HepG2 (cell line): ENCODE measurements around the gene RGL3. TPM values are rescaled to one million over a fixed set of nuclear protein-coding genes. Genes with fewer than 3 reads are reported as not detected.

Experiments
- ATAC-seq: fragments of 200-7000 bp; cut with Tn5 transposase; 3 replicates; pipeline ENCODE4 v1.9.1; 2020; ENCODE audit warnings: mild to moderate bottlenecking, moderate library complexity
- BruUV-seq: library from RNA; stranded (reverse); fragments of 400-500 nt; replicated peaks from 2 replicates; lab custom pipeline; 2021; lab: Mats Ljungman, UMichigan
- CTCF ChIA-PET: fragments of 300-600 bp; formaldehyde crosslinking; extraction: SDS; loops from one replicate; lab custom pipeline; 2021; ENCODE audit warnings: low total read pairs, inconsistent platforms, low intra/inter-chr PET ratio; lab: Yijun Ruan, JAX
- POLR2A ChIA-PET: fragments of 350-600 bp; sonication (Branson Sonifier 250); formaldehyde crosslinking; loops from one replicate; lab custom pipeline; 2020; ENCODE audit warnings: antibody characterized with exemption, inconsistent platforms; lab: Yijun Ruan, JAX
- DNase-seq: peaks from one replicate; pipeline ENCODE4 v3.0.0-alpha.2; 2015; ENCODE audit warnings: low spot score
- FAIRE-seq: peaks from 3 replicates; lab custom pipeline; 2011; peaks lifted over from hg19 to GRCh38; lab: Jason Lieb, UNC
- H2AFZ ChIP-seq: one replicate; pipeline ENCODE4 v1.6.1; 2011; ENCODE audit warnings: low read length, inconsistent platforms
- H3K27ac ChIP-seq: fragments of 300-600 bp; 3 replicates; pipeline ENCODE4 v1.8.0; 2011; ENCODE audit warnings: mixed run types, mild to moderate bottlenecking, mixed read lengths, low read length, inconsistent platforms; ENCODE audit not compliant: insufficient read depth; ENCODE audit errors: extremely low read length
- H3K27me3 ChIP-seq, 2 experiments: fragments of 200-600 bp in 1 of 2; 2 replicates in 1 of 2; 3 replicates in 1 of 2; pipeline versions ENCODE4 v1.6.0 to v1.8.0; 2011; ENCODE audit warnings: low read length in 2 of 2, mild to moderate bottlenecking in 2 of 2, moderate library complexity in 2 of 2, inconsistent platforms in 1 of 2; ENCODE audit not compliant: insufficient read depth in 2 of 2, control insufficient read depth in 1 of 2
- H3K36me3 ChIP-seq, 2 experiments: fragments of 200-600 bp in 1 of 2; replicated peaks in 1 of 2; 2 replicates in 1 of 2; 3 replicates in 1 of 2; pipeline versions ENCODE4 v1.5.1 to v1.8.0; 2011; ENCODE audit warnings: low read length in 2 of 2, inconsistent platforms in 1 of 2; ENCODE audit not compliant: insufficient read depth in 2 of 2, control insufficient read depth in 1 of 2
- H3K4me1 ChIP-seq: 2 replicates; pipeline ENCODE4 v1.5.1; 2012; ENCODE audit warnings: low read length, inconsistent platforms; ENCODE audit not compliant: insufficient read depth
- H3K4me2 ChIP-seq: 2 replicates; pipeline ENCODE4 v1.6.0; 2011; ENCODE audit warnings: low read depth, low read length, inconsistent platforms
- H3K4me3 ChIP-seq, 3 experiments: fragments of 200-600 bp in 1 of 3; sonication (generic), shearing (Covaris generic) in 1 of 3; replicated peaks in 1 of 3; 2 replicates each; pipeline ENCODE4 v1.5.1; 2011 to 2016; ENCODE audit warnings: low read length in 3 of 3, inconsistent platforms in 2 of 3, low read depth in 2 of 3, mild to moderate bottlenecking in 2 of 3, control low read depth in 1 of 3, mixed read lengths in 1 of 3; ENCODE audit not compliant: insufficient read depth in 1 of 3
- H3K79me2 ChIP-seq: one replicate; pipeline ENCODE4 v1.6.1; 2011; ENCODE audit warnings: low read length, inconsistent platforms; ENCODE audit not compliant: insufficient read depth
- H3K9ac ChIP-seq: 2 replicates; pipeline ENCODE4 v1.6.0; 2011; ENCODE audit warnings: mild to moderate bottlenecking, low read depth, low read length, inconsistent platforms; ENCODE audit not compliant: insufficient read depth
- H3K9me3 ChIP-seq: 2 replicates; pipeline ENCODE4 v1.5.1; 2012; ENCODE audit warnings: mild to moderate bottlenecking, low read length
- H4K20me1 ChIP-seq: 2 replicates; pipeline ENCODE4 v1.6.0; 2011; ENCODE audit warnings: inconsistent platforms, mild to moderate bottlenecking, low read length, moderate library complexity; ENCODE audit not compliant: insufficient read depth
- EEA1 ChIP-seq: sonication (generic); formaldehyde crosslinking; IDR thresholded peaks from 2 replicates; pipeline ENCODE4 v1.5.1; 2020; ENCODE audit warnings: mild to moderate bottlenecking, missing genetic modification reagents, borderline replicate concordance
- FOXP1 ChIP-seq, 2 experiments: fragments of 450-650 bp in 1 of 2; IDR thresholded peaks; 2 replicates each; pipeline ENCODE4 v1.6.1; 2017 to 2018; ENCODE audit warnings: antibody characterized with exemption in 1 of 2
- GATA4 ChIP-seq: sonication (generic); IDR thresholded peaks from 2 replicates; pipeline ENCODE4 v1.6.1; 2016; ENCODE audit warnings: antibody characterized with exemption, low read depth, borderline replicate concordance
- KDM3A ChIP-seq: IDR thresholded peaks from 2 replicates; pipeline ENCODE4 v1.6.1; 2018; ENCODE audit warnings: low read depth, missing compliant biosample characterization
- MAFK ChIP-seq, 2 experiments: IDR thresholded peaks in 1 of 2; conservative IDR thresholded peaks in 1 of 2; 2 replicates each; pipeline ENCODE4 v1.6.1; 2011; ENCODE audit warnings: improper control_type of control experiment in 2 of 2, low read length in 2 of 2
- MEF2D ChIP-seq: sonication (generic); formaldehyde crosslinking; IDR thresholded peaks from 2 replicates; pipeline ENCODE4 v1.5.1; 2020; ENCODE audit warnings: mild to moderate bottlenecking, missing genetic modification reagents
- MYC ChIP-seq: sonication (generic); formaldehyde crosslinking; IDR thresholded peaks from 2 replicates; pipeline ENCODE4 v1.9.0; 2021; ENCODE audit warnings: missing genetic modification reagents, borderline replicate concordance
- NCOA5 ChIP-seq: sonication (generic); formaldehyde crosslinking; IDR thresholded peaks from 2 replicates; pipeline ENCODE4 v1.4.0; 2020; ENCODE audit warnings: missing genetic modification reagents
- NFKBIZ ChIP-seq: IDR thresholded peaks from 2 replicates; pipeline ENCODE4 v1.6.1; 2018; ENCODE audit warnings: missing genetic modification reagents, missing compliant biosample characterization
- NR2F1 ChIP-seq, 2 experiments: fragments of 450-650 bp in 1 of 2; formaldehyde crosslinking in 1 of 2; IDR thresholded peaks; 2 replicates each; pipeline versions ENCODE4 v1.5.0 to v1.6.1; 2016 to 2020; ENCODE audit warnings: mild to moderate bottlenecking in 1 of 2, missing compliant biosample characterization in 1 of 2, missing genetic modification reagents in 1 of 2, moderate library complexity in 1 of 2
- RBFOX2 ChIP-seq: fragments of 200-400 bp; formaldehyde crosslinking; IDR thresholded peaks from 2 replicates; pipeline ENCODE4 v1.6.1; 2017; ENCODE audit warnings: low read depth, mild to moderate bottlenecking, low read length
- RBM39 ChIP-seq: fragments of 200-400 bp; formaldehyde crosslinking; IDR thresholded peaks from one replicate; pipeline ENCODE4 v1.6.1; 2018; ENCODE audit warnings: antibody characterized with exemption, mild to moderate bottlenecking, low read depth, low read length; ENCODE audit not compliant: poor library complexity, severe bottlenecking
- SAFB2 ChIP-seq: sonication (generic); formaldehyde crosslinking; IDR thresholded peaks from 2 replicates; pipeline ENCODE4 v1.5.1; 2020; ENCODE audit warnings: missing genetic modification reagents, low read depth, mild to moderate bottlenecking, borderline replicate concordance
- SIN3A ChIP-seq: IDR thresholded peaks from 2 replicates; pipeline ENCODE4 v1.6.1; 2011; ENCODE audit warnings: low read depth, mild to moderate bottlenecking, control low read depth, low read length, borderline replicate concordance
- SMC3 ChIP-seq: IDR thresholded peaks from 2 replicates; pipeline ENCODE4 v1.6.1; 2011; ENCODE audit warnings: low read length, improper control_type of control experiment
- ZBTB21 ChIP-seq: sonication (generic); formaldehyde crosslinking; IDR thresholded peaks from 2 replicates; pipeline ENCODE4 v1.4.0; 2020; ENCODE audit warnings: missing genetic modification reagents
- ZFY ChIP-seq: sonication (generic); formaldehyde crosslinking; IDR thresholded peaks from 2 replicates; pipeline ENCODE4 v1.4.0; 2020; ENCODE audit warnings: missing genetic modification reagents
- ZNF20 ChIP-seq: sonication (generic); formaldehyde crosslinking; IDR thresholded peaks from 2 replicates; pipeline ENCODE4 v1.4.0; 2020; ENCODE audit warnings: mild to moderate bottlenecking, moderate library complexity, missing genetic modification reagents
- ZNF326 ChIP-seq: sonication (generic); formaldehyde crosslinking; IDR thresholded peaks from 2 replicates; pipeline ENCODE4 v1.4.0; 2020; ENCODE audit warnings: missing genetic modification reagents, borderline replicate concordance
- ZNF569 ChIP-seq: sonication (generic); formaldehyde crosslinking; IDR thresholded peaks from 2 replicates; pipeline ENCODE4 v1.5.0; 2020; ENCODE audit warnings: mild to moderate bottlenecking, missing genetic modification reagents, moderate library complexity, borderline replicate concordance
- ZNF749 ChIP-seq: sonication (generic); formaldehyde crosslinking; IDR thresholded peaks from 2 replicates; pipeline ENCODE4 v1.8.0; 2022; ENCODE audit warnings: mild to moderate bottlenecking, missing genetic modification reagents, moderate library complexity, borderline replicate concordance
- WGBS: methylation state at CpG from one replicate; pipeline ENCODE4 v1.1.6; 2017; ENCODE audit warnings: low lambda C conversion rate; 5-methylcytosine and 5-hydroxymethylcytosine counted together
- in situ Hi-C: cut with HindIII; loops from 2 replicates; pipeline ENCODE4 v1.10.0; 2017; ENCODE audit warnings: low pct_unique_long_range_greater_than_20kb; ENCODE audit not compliant: extremely low pct_ligation_motif_present
- intact Hi-C: fragments of 100-400 bp; cut with micrococcal nuclease; formaldehyde crosslinking; loops from one replicate; pipeline ENCODE4 v1.10.0; 2022; ENCODE audit not compliant: unreplicated experiment
- polyA plus RNA-seq, 8 experiments: library from polyadenylated mRNA; depleted of rRNA in 3 of 8; stranded (reverse) in 7 of 8; unstranded in 1 of 8; fragments of >200 nt; fragmentation: Illumina TruSeq in 4 of 8; extraction: Trizol in 4 of 8; gene quantifications; 2 replicates each; pipeline versions ENCODE4 v1.2.1 to v1.2.3, GENCODE V29; 2011 to 2016; ENCODE audit warnings: low read depth in 4 of 8, missing spikeins in 1 of 8, mixed read lengths in 1 of 8; ENCODE audit not compliant: insufficient read depth in 1 of 8
- total RNA-seq, 5 experiments: library from RNA; depleted of rRNA; stranded (reverse); fragments of >200 nt; fragmentation: Illumina TruSeq; extraction: Trizol; gene quantifications; 2 replicates each; pipeline ENCODE4 v1.2.3, GENCODE V29; 2016; ENCODE audit warnings: low read depth in 1 of 5
- TF ChIP-seq, protein P1 (sequence below): sonication (generic); formaldehyde crosslinking; IDR thresholded peaks from 2 replicates; pipeline ENCODE4 v1.4.0; 2020; ENCODE audit warnings: missing genetic modification reagents
- TF ChIP-seq, protein P2 (sequence below): sonication (generic); formaldehyde crosslinking; IDR thresholded peaks from 2 replicates; pipeline ENCODE4 v1.5.0; 2020; ENCODE audit warnings: missing genetic modification reagents, mild to moderate bottlenecking, borderline replicate concordance

The RGL3 gene
- total and polyA plus RNA-seq, 2 of the 13 experiments (the other 11 are each of a cell fraction or from before 2014, with no cell fraction given): 4.2 to 7.6 TPM

DNA sequence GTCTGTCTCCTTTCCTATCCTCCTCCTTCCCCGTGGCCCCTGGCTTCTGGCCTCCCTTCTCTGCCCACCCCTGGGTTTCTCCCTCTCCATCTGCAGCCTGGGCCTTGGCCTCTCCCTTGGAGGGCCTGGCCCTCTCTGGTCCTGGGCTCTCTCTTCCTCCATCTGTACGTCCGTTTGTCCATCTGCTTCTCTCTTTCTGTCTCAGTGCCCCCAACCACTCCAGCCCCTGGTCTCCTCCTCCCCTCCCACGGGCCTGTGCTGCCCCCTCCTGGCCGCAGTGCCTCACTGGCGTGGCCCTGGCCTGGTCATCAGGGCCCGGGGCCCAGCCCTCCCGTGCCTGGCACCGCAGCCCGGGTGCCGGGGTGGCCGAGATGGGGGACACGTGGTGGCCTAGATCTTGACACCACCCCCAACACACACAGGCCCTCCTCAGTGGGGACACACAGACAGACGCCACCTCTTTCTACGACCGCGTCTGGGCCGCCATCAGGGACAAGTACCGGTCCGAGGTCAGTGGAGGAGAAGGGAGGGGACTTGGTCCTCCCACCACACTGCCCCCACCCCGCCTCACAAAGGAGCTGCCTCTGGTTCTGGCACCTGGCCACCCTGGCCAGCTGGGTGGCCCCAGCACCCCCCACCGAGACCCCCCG lies 27.7 kb upstream of the RGL3 start:
- 85% methylated on average over 20 of the region's 23 CpGs for WGBS
- ChIA-PET POLR2A (no interaction called here), CTCF (interaction anchor here (1.0 to 1.9 kb wide), 6 partner anchors 63 to 153 kb away, joined by 3 to 10 read pairs (median 6); partner anchors contain the start of gene TSPAN16)
- Histone ChIP-seq H3K9me3 (no peaks in the 10 kb centered on the region), H3K36me3 (peaks cover 21 to 54% of the 10 kb centered on the region in 2 experiments; a peak in 4 of 5 replicates), H3K79me2 (no peaks in the 10 kb centered on the region), H3K4me3 (no peak overlapping the region), H4K20me1 (peaks cover 6% of the 10 kb centered on the region; the same call in 1 of the 2 replicates), H3K27ac (no peak overlapping the region), H3K4me2 (no peak overlapping the region), H3K9ac (no peak overlapping the region), H2AFZ (no peak overlapping the region), H3K4me1 (no peaks in the 10 kb centered on the region), H3K27me3 (no peaks in the 10 kb centered on the region)
- BruUV-seq: no TSS peak
- in situ Hi-C loops: no loop called here
- DNase-seq: no peak
- peak; percentile 86 for ATAC-seq
- intact Hi-C loops: loop anchor here (2.0 to 10.0 kb wide), 2 partner anchors 68 to 152 kb away; partner anchors contain the start of gene TSPAN16
- FAIRE-seq: no peak
- TF ChIP-seq MEF2D (CRISPR knock-in tag) (no peak), ZNF326 (CRISPR knock-in tag) (no peak), KDM3A (CRISPR knock-in tag) (0 out of 2 replicates have a peak, but pooled peaks have one; percentile 35), ZNF20 (no peak), NCOA5 (CRISPR knock-in tag) (no peak), ZNF569 (CRISPR knock-in tag) (no peak), SIN3A (no peak), NFKBIZ (CRISPR knock-in tag) (no peak), SAFB2 (CRISPR knock-in tag) (0 out of 2 replicates have a peak, but pooled peaks have one; percentile 26), ZFY (CRISPR knock-in tag) (0 out of 2 replicates have a peak, but pooled peaks have one; percentile 17), SMC3 (peak; percentile 28; the same call in 1 of the 2 replicates), GATA4 (no peak), ZNF749 (CRISPR knock-in tag) (no peak), MAFK (conservative IDR thresholded peaks at IDR 0.05 in 1 of 2, IDR thresholded peaks at IDR 0.05 in 1 of 2; ENCODE audit: low read length in 2 of 2) (no peak), ZBTB21 (CRISPR knock-in tag) (no peak), EEA1 (no peak), NR2F1 (CRISPR knock-in tag; IDR thresholded peaks at IDR 0.05) (no peak), RBFOX2 (peak; percentile 69), RBM39 (peak; percentile 53), MYC (CRISPR knock-in tag) (no peak), FOXP1 (IDR thresholded peaks at IDR 0.05) (no peak), FOXP1 (CRISPR knock-in tag; IDR thresholded peaks at IDR 0.05) (no peak)
- TF ChIP-seq, protein P1, sequence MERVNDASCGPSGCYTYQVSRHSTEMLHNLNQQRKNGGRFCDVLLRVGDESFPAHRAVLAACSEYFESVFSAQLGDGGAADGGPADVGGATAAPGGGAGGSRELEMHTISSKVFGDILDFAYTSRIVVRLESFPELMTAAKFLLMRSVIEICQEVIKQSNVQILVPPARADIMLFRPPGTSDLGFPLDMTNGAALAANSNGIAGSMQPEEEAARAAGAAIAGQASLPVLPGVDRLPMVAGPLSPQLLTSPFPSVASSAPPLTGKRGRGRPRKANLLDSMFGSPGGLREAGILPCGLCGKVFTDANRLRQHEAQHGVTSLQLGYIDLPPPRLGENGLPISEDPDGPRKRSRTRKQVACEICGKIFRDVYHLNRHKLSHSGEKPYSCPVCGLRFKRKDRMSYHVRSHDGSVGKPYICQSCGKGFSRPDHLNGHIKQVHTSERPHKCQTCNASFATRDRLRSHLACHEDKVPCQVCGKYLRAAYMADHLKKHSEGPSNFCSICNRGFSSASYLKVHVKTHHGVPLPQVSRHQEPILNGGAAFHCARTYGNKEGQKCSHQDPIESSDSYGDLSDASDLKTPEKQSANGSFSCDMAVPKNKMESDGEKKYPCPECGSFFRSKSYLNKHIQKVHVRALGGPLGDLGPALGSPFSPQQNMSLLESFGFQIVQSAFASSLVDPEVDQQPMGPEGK (CRISPR knock-in tag): peak; percentile 39; the same call in 1 of the 2 replicates
- TF ChIP-seq, protein P2, sequence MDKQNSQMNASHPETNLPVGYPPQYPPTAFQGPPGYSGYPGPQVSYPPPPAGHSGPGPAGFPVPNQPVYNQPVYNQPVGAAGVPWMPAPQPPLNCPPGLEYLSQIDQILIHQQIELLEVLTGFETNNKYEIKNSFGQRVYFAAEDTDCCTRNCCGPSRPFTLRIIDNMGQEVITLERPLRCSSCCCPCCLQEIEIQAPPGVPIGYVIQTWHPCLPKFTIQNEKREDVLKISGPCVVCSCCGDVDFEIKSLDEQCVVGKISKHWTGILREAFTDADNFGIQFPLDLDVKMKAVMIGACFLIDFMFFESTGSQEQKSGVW (CRISPR knock-in tag): no peak
